Right kidney (tissue), 1 donor: Measurements from ENCODE around the gene KLF15.
"Not testable (repeated sequence)": the region's sequence is repeated elsewhere in the genome, so short reads cannot be mapped to it uniquely, and the experiment has no call there.

Experiments used
- DNase-seq: peaks from one replicate; pipeline ENCODE4 v3.0.0-alpha.2; 2016

KLF15 gene

DNA sequence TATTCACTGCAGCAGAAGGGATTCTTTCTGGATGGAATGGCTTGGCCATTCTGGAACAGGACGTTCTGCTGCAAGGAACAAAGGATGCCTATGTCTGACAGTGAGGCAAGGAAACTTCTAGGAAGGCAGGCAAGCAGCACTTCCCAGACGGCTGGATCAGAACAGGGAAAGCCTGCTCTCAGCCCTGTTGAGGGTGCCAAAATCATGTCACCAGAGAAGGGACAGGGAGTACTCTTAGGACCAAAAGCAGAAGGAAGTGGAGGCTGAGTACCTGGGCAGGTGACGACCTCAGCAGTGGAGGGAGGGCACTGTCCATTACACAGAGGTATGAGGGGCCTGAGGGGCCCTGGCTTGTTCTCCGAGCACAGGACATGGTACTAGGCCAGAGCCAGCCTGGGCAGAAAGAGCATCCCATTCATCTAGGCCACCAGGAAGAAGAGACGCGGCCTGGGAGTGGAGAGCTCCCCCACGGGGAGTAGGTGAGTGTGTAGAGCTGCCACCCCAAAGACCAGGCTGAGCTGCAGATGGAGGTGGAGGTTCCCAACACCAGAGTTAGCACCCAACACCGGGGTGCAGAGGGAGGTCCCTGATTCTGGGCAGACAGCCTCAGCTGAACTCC, 9.6 kb downstream of the KLF15 start:
- no peak for DNase-seq

DNA sequence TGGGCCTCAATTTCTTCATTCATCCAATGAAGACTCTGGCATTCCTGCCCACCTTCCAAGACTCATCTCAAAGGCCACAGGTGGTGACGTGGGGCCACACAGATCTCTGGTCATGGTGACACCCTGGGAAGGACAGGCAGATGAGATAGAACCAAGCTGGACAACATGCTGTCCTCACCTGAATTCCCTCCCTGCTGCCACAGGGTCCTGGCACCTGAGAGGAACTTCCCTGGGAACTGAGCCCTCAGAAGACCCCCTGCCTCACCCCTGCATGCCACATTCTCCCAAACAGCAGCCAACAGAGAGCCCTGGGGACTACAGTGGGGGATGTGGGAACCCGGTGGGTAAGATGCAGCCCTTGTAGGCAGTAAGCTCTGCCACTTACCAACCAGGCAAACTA, 10.7 kb downstream of the KLF15 start:
- no peak for DNase-seq

DNA sequence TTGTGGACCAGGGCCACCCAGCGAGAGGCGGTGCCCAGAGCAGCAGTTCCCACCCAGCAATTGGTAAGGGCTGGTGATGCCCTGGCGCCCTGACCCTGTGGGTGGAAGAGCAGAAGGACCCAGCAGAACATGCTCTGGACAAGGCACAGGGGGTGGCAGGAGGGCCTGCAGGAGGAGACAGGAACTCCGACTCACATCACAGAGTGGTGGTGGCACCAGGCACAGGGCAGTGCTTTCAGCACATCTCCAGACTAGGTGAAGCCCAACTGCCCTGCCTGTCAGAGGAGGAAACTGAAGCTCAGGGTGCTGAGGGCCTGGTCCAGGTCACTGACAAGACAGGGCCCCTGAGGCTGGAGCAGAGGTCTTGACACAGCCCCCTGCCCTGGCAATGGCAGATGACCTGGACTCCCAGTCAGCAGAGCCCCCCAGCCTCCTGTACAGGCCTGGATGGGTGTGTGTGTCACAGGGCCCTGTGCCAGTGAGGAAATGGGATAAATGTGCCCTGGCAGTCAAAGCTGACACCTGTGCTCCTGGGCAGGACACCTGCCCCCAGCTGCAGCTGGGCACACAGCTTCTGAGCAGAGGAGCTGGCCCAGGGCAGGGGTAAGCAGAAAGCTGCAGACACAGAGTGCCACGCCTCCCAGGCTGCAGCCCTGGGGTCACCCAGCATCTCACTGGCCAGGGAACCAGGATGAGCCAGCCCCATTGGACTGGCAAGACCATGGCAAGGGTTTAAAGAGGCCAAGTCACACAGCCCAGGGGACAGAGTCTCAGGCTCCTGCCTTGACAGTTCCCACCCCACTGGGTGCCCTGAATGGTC, 11.4 kb downstream of the KLF15 start:
- no peak for DNase-seq

DNA sequence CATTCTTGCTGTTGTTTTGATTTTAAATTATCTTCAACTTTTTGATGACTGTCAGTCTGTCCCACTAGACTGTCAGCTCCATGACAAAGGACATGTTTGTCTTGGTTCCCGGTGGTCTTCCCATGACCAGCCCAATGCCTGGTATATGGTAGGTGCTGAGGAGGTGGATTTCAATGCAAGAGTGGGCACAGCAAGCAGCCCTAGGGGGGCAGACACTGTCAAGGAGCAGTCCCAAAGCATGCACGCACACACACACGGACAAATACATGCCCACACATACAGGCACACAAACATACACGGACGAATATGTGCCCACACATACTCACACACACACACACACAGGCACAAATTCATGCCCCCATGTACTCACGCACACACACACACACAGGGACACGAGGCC, 12.0 kb downstream of the KLF15 start:
- DNase-seq = no peak

DNA sequence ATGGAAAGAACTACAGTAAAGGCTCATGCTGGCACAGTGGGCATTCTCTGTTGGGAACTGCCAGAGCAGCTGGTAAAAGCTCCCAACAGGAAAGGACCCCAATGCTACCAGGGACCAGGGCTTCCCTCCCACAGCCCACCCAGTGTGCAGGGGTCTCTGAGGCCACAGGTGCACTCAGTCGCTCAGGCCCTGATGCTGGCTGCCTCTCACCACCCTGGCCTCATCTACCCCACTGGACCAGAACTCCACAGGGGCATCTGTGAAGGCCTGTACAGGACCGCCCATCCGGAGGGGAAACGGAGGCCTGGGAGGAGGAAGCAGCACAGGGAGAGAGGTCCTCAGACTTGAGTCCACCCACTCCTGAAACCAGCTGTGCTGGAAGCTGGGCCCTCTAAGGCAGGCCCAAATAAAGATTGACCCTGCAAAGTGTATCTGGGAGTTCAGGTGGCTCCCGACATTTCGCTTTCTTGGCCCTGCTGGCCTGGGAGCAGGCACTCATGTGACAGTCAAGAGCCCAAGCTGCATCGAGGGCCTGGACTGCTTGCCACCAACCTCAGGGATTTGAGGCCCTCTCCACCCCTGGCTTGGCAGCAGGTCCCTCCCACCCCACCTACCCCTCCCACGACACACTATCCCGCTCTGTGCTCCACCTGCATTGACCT, 12.7 kb downstream of the KLF15 start:
- DNase-seq = no peak

DNA sequence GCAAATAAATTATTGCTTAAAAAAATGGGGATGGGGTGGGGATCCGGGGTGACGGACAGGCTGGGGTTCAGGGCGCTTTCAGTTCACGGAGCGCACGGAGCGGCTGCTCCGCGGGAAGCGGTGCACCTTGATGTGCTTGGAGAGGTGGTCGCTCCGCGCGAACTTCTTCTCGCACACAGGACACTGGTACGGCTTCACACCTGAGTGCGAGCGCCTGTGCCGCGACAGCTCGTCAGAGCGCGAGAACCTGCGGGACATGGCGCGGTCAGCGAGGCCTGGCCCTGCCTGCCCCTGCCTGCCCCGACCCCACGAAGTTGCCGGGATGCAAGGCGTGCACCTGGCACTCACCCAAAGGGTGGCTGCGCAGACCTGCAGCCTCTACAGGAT, 13.6 kb downstream of the KLF15 start:
- no peak for DNase-seq

DNA sequence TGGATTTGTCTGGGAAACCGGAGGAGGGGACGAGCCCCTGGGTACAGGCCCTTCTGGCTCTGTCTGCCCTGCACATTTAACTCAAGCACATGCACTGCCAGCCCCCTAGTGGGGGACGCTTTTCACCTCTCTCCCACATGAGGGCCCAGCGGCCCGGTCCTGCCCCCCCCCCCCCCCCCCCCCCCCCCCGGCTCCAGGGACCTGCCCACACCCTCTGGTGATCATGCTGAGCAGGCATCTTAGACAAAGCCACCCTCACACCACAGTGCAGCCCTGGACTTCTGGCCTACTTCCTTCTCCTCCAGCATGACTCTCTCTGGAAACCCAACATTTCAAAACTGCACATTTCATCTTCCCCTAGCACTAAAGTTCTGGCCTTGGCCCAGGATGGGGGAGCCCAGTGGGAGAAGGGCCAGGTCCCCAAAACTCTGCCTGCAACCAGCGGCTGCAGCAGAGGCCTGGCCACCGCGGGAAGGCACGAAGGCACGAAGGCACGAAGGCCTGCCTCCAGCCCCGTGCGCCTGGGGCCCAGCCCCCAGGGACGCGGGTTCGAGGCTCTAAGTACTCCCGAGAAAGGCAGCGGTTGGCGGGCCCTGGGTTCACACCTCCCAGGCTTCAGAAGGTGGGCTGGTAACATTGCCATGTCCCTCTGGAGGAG, 14.1 kb downstream of the KLF15 start:
- DNase-seq = no peak

DNA sequence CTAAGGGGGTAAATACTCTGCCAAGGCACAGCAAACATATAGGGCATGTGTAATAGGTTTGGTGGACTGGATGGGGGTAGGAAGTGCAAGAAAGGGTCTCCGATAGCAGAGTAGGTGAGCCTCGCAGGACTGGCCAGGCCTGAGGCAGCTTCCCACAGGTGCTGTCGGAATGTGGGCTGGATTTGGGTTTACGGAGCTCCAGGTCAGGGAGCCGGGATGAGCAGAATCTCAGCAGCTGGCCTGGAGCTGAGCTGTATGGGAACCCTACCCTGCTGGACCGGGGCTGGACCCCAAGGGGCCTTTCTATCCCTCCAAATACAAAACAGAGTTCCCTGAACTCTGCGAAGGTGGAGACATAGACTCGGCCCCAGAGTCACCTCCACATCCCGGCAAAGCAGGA, 15.0 kb downstream of the KLF15 start:
- no peak for DNase-seq

DNA sequence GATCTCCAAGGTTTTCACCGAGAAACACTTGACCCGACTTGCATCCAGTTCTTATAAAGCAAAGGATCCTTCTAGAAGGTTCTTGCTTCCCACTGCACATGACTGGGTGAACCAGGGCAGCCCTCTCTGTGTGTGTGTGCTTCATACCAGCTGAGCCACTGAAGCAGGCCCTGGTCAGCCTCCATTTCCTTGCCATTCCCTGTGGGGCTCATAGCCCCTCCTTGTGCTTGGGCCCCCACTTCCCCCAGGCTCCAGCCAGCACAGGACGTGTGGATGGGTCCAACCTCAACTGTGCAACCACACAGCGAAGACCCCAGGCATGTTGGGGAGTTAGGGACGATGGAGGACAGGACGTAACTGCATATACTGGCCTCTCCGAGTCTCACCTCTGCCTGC, 15.5 kb downstream of the KLF15 start:
- DNase-seq = no peak

DNA sequence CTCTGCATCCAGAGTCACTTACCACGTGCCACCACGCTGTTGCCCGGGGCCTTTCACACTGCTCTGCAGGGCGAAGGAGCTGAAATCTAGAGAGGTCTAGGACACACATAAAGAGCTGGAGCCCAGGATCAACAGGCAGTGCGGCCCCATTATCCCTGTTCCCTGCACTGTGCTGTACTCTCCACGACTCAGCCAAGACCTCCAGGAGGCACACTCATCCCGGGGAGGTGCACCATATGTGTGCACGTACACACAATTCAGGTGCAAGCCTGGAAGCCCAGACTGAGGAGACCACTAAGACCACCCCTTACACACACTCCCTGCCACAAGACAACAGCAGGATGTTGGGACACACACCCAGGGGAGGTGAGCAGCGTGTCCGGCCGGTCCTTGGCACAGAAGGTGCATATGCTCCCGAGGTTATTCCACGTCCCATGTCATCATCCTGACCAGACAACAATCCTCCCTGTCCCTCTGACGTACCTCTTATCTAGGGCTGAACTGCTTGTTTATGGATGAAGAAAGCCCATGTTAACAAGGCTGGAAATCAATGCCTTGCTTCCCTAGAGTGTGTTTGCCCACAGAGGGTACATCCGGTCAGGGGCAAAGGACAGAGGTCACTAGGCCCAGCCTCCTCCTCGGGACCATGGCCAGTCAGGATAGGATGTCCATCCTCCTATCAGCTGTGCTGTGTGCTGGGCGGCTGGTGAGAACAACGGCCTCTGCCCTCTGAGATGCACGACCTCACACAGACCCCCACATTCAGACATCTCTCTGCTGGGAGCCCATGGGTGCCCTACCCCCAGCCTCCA, 16.1 kb downstream of the KLF15 start:
- no peak for DNase-seq

DNA sequence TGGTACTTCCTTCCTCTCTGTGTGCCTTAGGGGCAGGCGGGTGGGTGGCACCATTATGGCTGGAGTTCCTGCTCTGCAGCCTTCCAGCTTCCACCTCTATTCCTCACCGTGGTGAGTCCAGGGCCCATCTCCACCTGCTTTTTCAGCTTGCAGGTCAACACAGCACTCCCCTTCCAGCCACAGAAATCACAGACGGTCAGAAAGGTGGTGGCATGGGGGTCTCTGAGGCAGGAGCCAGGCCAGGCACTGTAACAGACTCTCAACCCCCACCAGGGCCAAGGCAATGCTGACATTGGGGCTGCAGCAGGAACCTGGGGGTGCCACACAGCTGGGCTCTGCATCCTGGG, 16.6 kb downstream of the KLF15 start:
- DNase-seq = no peak

DNA sequence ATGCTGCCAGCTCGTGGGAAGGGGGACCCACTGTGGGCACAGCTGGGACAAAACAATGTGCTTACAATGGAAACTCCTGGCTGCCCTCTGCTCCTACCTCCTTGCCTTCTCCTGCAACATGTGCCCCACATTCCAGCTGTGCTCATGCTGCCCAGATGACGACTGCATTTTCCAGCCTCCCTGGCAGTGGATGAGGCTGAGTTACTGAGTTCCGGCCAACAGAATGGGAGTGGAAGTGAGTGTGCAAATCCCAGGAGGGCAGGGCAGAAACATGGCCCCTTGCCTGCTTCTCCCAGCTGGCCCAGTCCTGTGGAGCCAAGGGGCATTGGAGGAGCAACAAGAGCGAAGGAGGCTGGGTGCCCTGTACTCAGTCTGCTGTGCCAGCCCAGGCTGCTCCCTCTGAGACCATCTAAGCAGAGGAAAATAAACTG, 17.1 kb downstream of the KLF15 start:
- DNase-seq = no peak

DNA sequence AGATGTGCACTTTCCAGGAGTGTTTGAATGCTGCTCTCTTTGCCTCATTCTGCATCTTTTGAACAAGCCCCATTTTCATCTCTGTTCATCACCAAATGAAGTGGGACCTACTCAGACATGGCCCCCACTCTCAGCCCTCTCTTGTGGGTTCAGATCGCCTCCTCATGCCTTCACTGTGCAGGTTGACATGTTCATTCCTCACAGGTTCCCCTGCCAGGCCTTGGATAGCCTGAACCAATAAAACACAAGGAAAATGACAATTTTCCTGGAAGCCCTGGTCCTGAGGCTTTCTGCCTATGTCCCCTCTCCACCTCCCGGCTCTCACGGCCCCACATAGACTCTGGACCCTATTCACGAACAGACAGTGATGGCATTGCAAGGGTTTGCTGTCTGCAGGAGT, 17.7 kb downstream of the KLF15 start:
- DNase-seq = no peak

DNA sequence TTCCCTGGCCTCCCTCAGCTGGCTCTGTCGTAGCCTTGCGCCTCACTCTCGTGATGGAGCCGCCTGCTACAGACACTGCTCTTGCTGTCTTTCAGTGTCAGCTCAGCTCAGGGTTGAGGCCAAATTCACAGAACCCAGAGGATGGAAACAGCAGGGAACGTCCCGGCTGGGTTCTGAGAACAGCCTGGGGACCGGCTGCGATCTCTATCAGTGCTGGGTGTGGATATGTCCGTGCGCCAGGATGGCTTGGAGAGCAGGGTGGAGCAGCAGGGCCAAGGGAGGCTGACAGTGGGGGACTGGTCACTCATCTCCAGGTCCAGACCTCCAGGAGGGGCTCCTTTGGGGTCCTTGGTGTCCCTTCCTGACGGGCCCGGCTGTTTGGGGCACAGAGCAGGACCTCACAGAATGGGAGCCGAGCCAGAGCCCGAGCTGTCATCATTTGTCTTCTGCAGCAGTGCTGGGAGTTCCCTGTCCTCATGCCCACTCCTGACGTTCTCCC, 18.4 kb downstream of the KLF15 start:
- no peak for DNase-seq

DNA sequence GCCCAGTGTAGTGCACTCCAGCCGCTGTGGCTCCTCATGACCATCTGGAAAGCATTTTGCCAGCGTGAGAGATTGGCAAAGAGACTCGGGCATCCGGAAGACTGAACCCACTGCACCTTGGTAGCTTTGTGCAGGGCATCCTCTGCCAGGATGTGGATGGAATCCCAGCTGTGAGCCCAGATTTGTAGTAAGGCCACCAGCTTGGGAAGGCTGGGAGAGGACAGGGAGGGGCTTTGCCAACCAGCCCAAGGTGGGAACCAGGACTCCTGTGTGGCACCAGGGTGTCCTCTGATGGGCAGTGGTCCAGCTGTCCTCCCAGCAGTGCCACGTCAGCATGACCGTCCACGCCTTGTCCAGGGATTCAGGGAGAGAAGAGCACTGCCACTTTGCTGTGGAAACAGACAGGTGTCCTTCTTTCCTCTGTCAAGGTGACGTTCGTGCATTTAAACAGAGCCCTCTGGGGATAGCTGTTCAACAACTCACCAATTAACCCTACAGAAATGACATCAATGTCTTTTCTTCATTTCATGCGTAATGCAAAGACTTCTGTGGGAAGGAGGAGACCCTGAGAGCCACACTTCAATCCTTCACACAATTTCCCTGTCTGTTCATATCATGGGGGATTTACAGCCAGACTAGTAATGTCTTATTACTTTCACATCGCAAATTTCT, 19.1 kb downstream of the KLF15 start:
- no peak for DNase-seq

DNA sequence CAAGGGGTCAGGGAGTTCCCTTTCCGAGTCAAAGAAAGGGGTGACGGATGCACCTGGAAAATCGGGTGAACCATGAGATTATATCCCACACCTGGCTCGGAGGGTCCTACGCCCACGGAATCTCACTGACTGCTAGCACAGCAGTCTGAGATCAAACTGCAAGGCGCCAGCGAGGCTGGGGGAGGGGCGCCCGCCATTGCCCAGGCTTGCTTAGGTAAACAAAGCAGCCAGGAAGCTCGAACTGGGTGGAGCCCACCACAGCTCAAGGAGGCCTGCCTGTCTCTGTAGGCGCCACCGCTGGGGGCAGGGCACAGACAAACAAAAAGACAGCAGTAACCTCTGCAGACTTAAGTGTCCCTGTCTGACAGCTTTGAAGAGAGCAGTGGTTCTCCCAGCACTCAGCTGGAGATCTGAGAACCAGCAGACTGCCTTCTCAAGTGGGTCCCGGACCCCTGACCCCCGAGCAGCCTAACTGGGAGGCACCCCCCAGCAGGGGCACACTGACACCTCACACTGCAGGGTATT, 25.3 kb downstream of the KLF15 start:
- DNase-seq = not testable (repeated sequence)

DNA sequence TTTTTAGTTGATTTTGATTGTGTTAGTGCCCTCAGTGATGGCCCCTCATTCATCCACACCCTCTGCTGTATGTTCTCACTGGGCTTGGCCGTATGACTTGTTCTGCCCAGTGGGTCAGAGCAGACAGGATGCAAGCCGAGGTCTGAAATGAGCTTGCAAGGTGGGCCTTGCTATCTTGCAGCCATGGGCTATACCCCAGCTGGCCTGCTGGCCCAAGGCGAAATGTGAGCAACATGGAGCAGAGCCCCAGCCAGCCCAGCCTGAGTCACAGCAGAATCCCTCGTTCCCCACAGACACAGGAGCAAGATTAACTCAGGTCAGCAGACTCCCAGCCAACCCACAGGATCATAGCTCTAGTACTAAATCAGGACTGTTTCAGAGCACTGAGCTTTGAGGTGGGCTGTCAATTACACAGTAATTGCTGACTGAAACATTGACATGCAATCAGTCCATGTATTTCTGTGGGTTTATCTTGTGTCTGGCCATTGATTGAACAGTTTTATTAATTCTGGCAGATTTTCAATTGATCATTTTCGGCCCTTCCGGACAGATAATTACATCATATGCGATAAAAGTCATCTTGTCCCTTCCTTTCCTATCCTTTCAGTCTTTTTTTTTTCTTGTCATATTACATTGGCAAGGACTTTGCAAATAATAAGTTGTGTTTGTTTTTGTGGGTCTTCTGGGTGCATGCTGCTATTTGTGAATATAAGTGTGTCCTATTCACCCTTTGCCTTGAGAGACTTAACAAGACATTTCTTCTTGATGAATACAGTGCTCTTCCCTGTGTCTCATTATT, 27.1 kb downstream of the KLF15 start:
- DNase-seq = no peak

DNA sequence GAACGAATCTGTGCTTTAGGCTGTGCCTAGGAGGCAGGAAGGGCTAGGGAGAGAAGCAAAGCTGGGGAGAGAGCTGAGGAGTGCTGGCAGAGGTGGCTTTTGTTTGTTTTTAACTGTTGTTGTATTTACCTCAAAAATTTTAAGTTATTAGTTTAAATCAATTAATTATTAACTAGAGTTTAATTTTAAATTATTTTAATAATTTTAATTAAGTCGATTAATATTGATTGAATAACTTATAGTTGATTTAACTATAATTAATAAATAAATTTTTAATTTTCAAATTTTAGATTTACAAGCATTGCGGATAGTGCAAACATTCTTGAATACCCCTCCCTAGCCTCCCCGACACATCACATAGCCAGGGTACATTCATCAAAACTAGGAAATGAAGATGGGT, 30.6 kb downstream of the KLF15 start:
- DNase-seq = no peak

DNA sequence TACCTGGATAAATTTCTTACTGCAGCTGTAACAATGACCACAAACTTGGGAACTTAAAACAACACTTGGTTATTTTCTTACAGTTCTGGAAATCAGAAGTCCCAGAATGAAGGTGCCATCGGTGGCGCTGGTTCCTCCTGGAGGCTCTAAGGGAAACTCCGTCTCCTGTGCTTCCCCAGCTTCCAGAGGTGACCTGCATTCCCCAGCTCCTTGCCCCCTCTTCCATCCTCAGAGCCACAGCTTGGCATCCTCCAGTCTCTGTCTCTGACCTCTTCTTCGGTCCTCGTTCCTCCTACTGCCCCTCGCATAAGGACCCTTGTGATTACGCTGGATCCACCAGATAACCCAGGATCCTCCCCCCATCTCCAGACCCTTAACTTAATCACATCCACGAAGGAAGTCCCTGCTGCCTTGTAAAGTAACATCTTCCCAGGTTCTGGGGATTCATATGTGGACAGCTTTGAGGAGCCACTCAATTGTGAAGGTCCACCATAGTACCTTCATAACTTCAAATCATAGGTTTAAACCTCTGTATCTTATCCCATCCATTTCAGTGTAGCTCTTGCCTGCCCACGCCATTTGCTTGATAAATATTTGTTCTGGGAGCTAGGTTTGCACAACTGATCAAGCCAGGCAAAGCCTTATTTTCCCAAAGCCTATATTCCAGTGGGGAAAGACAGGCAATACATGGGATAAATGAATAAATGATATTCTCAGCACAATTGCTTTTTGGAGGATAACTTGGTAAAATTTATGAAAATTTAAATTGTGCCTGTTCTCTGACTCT, 34.8 kb downstream of the KLF15 start:
- no peak for DNase-seq

DNA sequence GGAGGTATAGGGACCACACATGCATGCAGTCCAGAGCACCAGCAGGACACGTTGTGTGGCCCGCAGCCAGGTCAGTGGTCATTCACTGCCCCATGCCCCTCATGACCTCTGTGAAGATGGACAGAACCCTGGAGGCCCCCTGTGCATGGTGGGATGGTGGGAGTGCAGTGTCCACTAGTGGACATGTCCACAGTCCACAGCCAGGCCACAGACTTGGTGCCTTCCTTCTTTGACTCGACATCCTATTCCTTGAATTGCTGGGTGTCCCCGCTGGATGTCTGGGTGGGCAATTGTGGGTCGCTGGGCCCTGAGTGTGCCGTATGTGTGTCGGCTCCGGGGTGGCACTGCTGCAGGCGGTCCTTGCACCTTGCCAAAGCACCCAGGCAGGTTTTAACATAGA, 35.7 kb downstream of the KLF15 start:
- DNase-seq = no peak
